GM12874 (cell line): ENCODE results near the gene EHMT1.

Source experiments
- CTCF ChIP-seq: IDR thresholded peaks from 2 replicates; pipeline ENCODE4 v1.5.1; 2011; ENCODE audit warnings: low read depth, mild to moderate bottlenecking, control low read depth, low read length, moderate library complexity; ENCODE audit not compliant: insufficient read depth

The EHMT1 gene

GRCh38 chr9:137816531-137817235 lies 197.9 kb downstream of the EHMT1 start:
- TF ChIP-seq CTCF, result no peak

- TF ChIP-seq CTCF, result no peak
These were observed 198.7 kb downstream of the EHMT1 start for GRCh38 chr9:137817236-137818200.

GRCh38 chr9:137818286-137818685 lies 199.5 kb downstream of the EHMT1 start:
- no peak for TF ChIP-seq CTCF

DNA sequence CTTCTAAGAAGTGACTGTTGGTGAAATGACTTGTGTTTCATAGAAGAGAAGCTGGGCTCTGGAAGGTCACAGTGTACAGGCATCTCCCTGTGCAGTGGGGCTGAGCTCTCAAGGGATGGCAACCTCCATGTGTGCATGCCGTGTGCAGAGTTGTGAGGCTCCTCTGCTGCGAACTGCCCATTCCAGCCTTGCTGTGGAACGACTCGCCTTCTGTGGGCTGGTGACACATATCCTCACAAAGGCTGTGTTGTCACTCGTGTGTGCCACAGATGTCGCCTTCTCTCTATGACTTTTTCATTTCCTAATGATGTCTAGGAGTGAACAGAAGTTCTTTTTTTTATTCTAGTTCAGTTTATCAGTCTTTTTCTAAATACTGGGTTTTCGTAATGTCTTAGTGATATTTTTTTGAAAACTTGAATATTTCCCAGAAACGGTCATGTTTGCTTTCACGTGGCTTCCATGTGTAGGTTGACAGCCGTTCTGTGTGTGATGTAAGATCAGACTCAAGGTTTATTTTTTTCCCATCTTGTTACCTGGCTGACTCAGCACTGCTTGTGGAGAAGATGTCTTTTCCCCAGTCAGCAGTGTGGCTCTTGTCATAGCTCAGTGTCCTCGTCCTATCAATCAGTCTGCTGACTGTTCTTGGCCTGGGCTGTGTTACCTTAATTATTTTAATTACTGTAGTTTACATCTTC lies 201.5 kb downstream of the EHMT1 start:
- TF ChIP-seq CTCF, result no peak

- TF ChIP-seq CTCF, result no peak
These were observed 205.4 kb downstream of the EHMT1 start for GRCh38 chr9:137823986-137824771.

GRCh38 chr9:137825324-137825989 lies 206.7 kb downstream of the EHMT1 start:
- no peak for TF ChIP-seq CTCF
